ENCODE results near the gene CHRDL2.
A peak's percentile ranks its signal among the peaks of the same experiment; 100 is the strongest.

Gene CHRDL2

GRCh38 chr11:74683279-74683871 lies 47.9 kb downstream of the CHRDL2 start:
- peak; percentile 16 for DNase-seq

DNA sequence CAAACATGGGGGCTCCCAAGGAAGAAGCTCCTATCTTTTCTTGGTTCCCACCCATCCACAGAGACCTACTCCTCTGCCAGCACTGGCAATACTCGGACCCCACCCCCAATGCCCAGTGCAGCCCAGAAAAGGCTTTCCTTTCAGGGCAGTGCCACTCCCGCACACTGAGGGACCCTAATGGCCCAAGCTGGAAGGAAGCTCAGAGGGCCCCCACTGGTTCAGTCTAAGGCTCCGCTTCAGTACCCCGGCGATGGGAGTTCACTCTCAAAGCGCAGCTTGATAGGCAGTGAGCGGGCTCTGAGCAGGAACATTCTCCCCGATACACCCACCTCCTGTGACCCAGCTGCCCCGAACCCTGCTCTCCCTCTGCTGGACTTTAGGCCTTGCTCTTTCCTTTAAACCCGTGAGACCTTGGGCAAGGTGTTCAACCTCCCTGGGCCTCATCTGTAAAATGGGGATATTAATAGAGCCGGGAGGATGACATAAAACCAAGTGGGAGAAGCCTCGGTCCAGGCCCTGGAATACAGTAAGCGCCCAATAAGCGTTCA lies 48.4 kb downstream of the CHRDL2 start:
- DNase-seq = no peak

- no peak for DNase-seq
Measured at GRCh38 chr11:74681686-74682651, 49.3 kb downstream of the CHRDL2 start.

GRCh38 chr11:74680703-74681531 lies 50.3 kb downstream of the CHRDL2 start:
- DNase-seq = no peak

GRCh38 chr11:74680035-74680671 lies 51.1 kb downstream of the CHRDL2 start:
- no peak for DNase-seq

GRCh38 chr11:74679513-74679865 lies 51.7 kb downstream of the CHRDL2 start:
- no peak for DNase-seq

- DNase-seq = no peak
Measured at GRCh38 chr11:74678591-74679512, 52.4 kb downstream of the CHRDL2 start.

- DNase-seq = no peak
Measured at GRCh38 chr11:74678041-74678440, 53.2 kb downstream of the CHRDL2 start.

DNA sequence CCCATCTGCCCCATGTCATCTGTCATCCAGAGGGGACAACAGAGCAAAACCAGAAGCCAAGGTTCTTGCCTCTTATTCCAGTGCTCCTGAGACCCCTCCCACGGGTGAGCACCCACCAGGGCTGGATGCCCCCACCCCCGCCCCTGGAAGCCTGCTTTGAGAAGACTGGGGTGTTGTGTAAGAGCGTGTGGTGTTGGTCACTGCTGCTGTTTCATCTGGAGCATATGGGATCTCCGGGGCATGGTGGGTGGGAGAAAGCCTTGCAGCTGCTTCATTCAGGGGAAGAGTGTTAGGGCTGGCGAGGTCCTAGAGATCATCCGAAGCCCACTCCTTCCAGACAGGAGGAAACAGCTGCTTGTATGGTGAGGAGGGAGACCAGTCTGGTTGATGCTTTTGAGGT lies 54.1 kb downstream of the CHRDL2 start:
- DNase-seq = no peak

GRCh38 chr11:74676596-74676995 lies 54.6 kb downstream of the CHRDL2 start:
- DNase-seq = no peak

- DNase-seq = no peak
Measured at GRCh38 chr11:74675761-74676160, 55.5 kb downstream of the CHRDL2 start.

GRCh38 chr11:74673693-74674360 lies 57.4 kb downstream of the CHRDL2 start:
- no peak for DNase-seq

- DNase-seq = no peak
Measured at GRCh38 chr11:74672956-74673692, 58.1 kb downstream of the CHRDL2 start.

DNA sequence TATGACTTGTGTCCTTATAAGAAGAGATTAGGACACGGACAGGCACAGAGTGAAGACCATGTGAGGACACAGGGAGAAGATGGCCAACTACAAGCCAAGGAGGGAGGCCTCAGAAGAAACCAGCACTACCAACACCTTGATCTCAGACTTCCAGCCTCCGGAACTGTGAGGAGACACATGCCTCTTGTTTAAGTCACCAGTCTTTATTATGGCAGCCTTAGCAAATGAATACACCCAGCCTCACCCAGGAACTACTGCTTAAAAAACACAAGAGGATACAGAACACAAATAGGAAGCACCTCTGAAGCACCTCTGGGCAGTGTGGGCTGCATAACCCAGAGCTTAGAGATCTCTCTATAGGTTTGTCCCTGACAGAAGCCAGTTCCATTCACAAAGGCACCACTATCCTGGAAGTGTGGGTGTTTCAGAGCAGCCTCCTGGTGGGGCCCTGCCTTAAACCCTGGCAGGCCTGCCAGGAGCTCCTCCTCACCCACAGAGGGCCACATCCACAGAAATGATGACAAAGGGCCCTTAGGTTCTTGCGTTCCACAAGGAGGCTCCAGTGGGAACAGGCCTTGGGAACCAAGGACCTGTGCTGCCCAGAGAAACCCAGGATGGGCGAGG lies 58.8 kb downstream of the CHRDL2 start:
- no peak for DNase-seq

GRCh38 chr11:74671520-74672196 lies 59.6 kb downstream of the CHRDL2 start:
- DNase-seq = no peak

DNA sequence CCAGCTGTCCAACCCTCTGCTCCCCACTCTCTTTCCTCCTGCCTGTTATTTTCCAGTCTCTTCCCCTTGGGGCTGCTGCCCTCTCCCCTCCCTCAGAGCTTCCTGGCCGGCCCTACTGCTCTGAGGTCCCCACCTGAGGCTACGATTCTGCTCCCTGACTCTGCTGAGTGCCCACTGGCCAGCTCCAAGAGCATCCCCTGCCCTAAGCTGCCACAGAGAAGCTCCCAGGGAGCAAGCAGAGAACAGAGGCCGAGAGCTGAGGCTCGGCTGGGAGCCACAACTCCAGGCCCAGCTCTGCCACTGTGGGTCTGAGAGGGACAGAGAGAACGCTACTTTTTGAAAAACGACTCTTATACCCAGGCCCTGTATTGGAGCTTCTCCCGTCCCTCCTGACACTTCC lies 61.1 kb downstream of the CHRDL2 start:
- DNase-seq = no peak

GRCh38 chr11:74669211-74670160 lies 61.7 kb downstream of the CHRDL2 start:
- DNase-seq = no peak

- DNase-seq = no peak
Measured at GRCh38 chr11:74663315-74663714, 67.9 kb downstream of the CHRDL2 start.
